OCI-M1 (cell line): ENCODE data around the gene UHRF1.

Source experiments
- DNase-seq: peaks from one replicate; lab custom pipeline; 2025; lab: John Stamatoyannopoulos, UW

Gene UHRF1

GRCh38 chr19:4988770-4989251, 79.5 kb downstream of the UHRF1 start:
- no peak for DNase-seq

DNA sequence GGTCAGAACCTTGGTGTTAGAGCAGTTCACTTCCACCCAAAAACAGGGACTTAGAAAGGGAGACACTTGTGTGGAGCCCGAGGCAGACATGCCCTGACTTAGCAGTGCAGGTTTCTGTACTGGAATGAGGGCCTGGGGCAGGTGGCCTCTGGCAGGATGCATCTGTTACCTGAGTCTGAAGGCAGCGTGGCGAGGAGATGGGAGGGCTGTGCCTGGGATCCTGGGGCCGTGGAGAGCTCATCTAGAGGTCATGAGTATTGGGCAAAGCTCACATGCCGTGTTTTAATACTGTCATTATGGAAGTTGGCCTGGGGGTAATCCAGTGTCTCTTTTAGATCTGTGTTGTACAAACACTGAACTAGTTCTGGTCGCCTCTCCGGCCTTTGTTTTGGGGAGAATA, 81.0 kb downstream of the UHRF1 start:
- DNase-seq = no peak

DNA sequence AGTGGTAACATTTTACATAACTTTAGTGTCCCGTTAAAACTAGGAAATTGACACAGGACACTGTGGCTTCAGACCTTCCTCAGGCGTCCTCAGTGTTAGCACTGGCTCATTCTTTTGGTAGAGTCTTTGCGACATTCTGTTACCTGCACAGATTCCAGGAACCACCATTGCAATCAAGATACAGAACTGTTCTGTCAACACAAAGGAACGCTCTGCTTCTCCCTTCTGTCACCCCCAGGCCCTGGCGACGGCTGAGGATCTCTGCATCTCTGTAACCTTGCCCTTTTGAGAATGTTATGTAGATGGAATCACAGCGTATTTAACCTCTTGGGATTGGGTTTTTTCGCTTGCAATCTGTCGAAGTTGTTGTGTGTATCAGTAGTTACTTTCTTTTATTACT, 82.2 kb downstream of the UHRF1 start:
- DNase-seq = no peak

DNA sequence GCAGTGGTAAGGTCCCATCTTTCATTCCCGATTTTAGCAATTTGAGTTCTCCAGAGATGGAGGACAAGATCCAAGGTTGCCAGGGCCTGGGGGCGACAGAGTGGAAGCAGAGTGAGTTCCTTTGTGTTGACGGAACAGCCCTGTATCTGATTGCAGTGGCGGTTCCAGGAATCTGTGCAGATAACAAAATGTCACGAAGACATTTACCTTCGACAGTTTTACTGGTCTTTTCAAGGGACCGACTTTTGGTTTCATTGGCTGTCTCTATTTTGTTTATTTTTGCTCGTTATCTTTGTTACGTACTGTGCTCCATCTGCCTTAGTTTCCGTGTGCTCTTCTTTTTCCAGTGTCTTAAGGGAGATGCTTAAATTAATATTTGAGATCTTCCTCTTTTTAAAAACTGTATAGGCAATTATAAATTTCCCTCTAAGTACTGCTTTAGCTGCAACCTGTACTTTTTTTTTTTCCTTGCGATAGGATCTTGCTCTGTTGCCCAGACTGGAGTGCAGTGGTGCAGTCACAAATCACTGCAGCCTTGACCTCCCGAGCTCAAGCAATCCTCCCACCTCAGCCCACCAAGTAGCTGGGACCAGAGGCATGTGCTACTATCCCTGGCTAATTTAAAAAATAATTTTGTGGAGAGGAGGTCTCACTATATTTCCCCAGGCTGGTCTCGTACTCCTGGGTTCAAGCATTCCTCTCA, 82.8 kb downstream of the UHRF1 start:
- peak; percentile 55 for DNase-seq

DNA sequence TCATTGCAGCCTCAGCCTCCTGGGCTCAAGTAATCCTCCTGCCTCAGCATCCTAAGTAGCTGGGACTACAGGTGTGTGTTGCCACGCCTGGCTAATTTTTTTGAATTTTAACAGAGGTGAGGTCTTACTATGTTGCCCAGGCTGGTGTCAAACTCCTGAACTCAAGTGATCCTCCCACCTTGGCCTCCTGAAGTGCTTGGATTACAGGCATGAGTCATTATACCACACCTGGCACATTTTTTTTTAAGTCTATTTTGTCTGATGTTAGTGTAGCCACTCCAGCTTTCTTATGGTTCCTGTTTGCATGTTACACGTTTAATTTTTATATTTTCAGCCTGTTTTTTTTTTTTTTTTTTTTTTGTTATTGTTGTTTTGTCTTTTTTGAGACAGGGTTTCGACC, 84.4 kb downstream of the UHRF1 start:
- DNase-seq = no peak

GRCh38 chr19:4996701-4997100, 87.4 kb downstream of the UHRF1 start:
- DNase-seq = no peak

DNA sequence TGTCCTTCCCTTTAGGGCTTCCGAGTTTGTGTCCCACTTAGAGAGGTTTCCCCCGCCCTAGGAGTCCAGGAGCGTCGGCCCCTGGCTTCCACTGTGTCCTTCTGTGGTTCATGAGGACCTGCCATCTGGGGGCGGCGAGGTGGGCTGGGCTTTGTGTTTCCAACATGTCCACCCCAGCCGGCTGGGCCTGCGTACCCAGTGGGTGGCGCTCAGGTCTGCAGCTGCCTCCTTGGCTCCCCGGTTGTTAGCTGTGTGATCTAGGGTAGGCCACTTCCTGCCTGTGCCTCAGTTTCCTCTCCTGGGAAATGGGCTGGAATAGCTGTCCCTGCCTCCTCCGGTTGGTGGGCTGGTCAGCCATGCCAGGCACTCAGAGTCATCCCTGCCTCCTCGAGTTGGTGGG, 88.0 kb downstream of the UHRF1 start:
- DNase-seq = no peak

- no peak for DNase-seq
Measured at GRCh38 chr19:5000120-5000611, 90.9 kb downstream of the UHRF1 start.

DNA sequence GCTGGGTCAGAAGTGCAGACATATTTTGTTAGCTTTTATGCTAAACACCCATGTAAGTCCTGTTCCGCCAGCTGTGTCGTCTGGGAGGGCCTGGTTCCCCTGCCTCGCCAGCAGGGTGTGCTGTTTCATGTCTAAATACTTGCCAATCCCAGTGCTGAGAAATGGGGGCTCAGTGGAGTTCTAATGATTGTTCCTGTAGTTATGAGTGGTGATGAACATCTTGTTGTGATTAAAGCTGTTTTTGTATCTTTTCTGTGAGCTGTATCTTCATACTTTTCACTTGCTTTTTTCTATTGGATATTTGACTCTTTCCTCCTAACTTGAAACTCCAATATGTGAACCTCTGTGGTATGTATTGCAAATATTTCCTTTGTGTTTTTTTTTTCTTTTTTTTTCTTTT, 92.3 kb downstream of the UHRF1 start:
- peak; percentile 82 for DNase-seq

DNA sequence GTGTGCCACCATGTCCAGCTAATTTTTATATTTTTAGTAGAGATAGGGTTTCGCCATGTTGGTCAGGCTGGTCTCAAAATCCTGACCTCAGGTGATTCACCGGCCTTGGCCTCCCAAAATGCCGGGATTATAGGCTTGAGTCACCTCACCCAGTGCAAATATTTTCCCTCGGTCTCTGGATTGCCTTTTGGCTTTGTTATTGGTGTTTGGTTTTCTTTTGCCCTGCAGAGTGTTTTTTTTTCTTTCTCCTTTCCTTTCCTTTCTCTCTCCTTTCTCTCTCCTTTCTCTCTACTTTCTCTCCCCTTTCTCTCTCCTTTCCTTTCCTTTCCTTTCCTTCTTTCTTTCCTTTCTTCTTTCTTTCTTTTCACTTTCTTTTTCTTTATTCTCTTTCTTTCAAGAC, 92.8 kb downstream of the UHRF1 start:
- DNase-seq = no peak

DNA sequence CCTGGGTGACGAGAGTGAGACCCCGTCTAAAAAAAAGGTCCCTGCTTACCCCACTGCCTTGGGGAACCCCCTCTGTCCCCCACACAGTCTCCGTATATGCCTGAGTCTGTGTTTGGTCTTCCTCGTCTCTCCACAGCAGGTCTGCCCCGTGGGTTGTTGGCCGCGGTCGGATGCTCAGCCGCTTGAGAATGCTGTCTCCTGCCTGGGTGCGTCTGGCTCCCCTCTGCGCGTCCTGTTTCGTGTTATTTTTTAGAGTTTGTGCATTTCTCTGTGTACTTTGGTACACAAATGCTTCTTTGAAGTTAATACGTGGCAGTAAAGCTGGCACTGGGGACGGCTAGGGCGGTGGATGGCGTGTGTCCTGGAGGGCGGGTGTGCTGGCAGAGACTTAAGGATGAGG, 94.5 kb downstream of the UHRF1 start:
- no peak for DNase-seq

DNA sequence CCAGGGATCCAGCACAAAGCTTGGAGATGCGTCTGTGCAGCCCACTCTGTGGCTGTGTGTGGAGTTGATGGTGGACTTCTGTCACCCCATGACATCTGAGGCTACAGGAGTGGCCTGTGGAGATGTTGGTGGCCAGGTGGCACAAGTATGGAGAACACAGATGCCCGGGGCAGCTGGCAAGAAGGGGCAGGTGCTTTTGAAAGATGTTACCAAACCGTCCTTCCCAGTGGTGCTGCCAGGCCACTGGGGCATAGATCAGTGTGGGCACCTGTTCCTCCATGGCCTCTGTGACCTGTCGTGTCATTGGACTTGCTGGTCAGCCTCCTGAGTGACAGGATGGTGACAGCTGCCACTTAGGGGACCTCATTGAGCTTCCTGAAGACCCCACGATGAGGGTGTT, 95.8 kb downstream of the UHRF1 start:
- DNase-seq = no peak

- DNase-seq = peak; percentile 85
Measured at GRCh38 chr19:5006201-5006600, 96.9 kb downstream of the UHRF1 start.

DNA sequence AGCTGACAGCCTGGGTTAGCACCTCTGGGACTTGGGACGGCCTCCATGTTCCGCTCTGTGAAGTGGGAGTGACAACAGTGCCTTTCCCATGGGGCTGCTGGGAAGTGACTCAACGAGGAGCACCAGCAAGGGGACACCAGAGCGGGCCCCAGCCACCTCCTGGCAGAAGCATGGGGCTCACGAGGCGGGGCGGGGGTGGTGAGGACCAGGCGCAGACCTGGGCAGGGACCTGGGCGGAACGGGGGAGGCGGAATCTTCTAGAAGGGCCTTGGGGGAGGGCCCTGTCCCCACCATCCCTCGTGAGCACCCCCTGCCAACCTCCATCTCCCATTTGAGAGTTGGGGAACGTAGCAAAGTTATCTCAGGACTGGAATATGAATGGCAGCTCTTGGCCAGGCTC, 97.5 kb downstream of the UHRF1 start:
- no peak for DNase-seq
